Astrocyte of the spinal cord (primary cell): ENCODE measurements around the gene RAP1GAP2.

Experiments used
- DNase-seq: peaks from one replicate; pipeline ENCODE4 v3.0.0; 2011; ENCODE audit warnings: low read depth, low spot score
- H3K4me3 ChIP-seq: 2 replicates; pipeline ENCODE4 v1.5.1; 2011; ENCODE audit warnings: low read depth, mild to moderate bottlenecking, low read length, moderate library complexity
- in situ Hi-C: cut with HindIII; loops from 2 replicates; pipeline ENCODE4 v1.10.0; 2017; ENCODE audit warnings: low sequenced_read_pairs
- TF ChIP-seq, protein P1 (sequence below): IDR thresholded peaks from 2 replicates; pipeline ENCODE4 v1.5.1; 2012; ENCODE audit warnings: low read depth, mild to moderate bottlenecking, low read length, inconsistent platforms

RAP1GAP2 gene

DNA sequence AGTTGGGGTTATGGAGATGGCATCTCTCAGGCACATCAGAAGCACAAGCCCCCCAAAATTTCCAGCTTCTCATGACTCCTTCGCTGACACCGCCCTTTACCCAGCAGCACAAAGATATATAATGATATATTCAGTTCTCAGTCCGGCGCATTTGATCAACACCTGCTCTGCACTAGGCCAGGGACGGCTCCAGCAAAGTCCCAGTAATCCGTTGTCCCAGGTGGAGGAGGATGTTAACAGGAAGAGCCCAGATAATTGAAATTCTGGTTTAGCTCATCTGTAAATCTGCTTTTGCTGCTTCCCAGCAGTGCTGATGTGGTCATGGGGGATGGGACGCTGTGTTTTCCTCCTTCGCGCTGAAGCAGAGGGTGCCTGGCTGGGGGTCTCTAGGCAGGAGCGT lies 135.6 kb downstream of the RAP1GAP2 start:
- DNase-seq: no peak
- no peak overlapping the region for H3K4me3 ChIP-seq
- TF ChIP-seq, protein P1, sequence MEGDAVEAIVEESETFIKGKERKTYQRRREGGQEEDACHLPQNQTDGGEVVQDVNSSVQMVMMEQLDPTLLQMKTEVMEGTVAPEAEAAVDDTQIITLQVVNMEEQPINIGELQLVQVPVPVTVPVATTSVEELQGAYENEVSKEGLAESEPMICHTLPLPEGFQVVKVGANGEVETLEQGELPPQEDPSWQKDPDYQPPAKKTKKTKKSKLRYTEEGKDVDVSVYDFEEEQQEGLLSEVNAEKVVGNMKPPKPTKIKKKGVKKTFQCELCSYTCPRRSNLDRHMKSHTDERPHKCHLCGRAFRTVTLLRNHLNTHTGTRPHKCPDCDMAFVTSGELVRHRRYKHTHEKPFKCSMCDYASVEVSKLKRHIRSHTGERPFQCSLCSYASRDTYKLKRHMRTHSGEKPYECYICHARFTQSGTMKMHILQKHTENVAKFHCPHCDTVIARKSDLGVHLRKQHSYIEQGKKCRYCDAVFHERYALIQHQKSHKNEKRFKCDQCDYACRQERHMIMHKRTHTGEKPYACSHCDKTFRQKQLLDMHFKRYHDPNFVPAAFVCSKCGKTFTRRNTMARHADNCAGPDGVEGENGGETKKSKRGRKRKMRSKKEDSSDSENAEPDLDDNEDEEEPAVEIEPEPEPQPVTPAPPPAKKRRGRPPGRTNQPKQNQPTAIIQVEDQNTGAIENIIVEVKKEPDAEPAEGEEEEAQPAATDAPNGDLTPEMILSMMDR: no peak
- in situ Hi-C loops: no loop called here

DNA sequence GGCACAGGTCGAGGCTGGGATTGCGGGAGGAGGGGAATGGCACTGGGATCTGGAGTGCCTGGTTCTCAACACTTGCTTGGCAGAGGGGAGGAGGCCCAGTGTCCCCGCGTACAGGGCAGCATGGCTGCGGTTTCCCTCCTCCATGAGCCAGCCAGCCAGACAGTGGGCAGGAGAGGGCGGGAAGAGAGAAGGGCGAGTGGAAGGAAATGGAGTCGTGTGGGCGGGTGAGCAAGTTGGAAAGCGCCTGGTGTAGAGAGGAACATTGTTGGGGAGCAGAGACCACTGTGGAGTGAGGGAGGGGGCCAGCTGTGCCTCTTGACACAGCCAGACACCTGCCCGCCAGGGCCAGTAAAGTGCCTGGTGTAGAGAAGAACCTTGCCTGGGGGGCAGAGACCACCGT lies 136.7 kb downstream of the RAP1GAP2 start:
- no peak overlapping the region for H3K4me3 ChIP-seq
- in situ Hi-C loops: no loop called here
- TF ChIP-seq, protein P1: no peak
- DNase-seq: no peak

DNA sequence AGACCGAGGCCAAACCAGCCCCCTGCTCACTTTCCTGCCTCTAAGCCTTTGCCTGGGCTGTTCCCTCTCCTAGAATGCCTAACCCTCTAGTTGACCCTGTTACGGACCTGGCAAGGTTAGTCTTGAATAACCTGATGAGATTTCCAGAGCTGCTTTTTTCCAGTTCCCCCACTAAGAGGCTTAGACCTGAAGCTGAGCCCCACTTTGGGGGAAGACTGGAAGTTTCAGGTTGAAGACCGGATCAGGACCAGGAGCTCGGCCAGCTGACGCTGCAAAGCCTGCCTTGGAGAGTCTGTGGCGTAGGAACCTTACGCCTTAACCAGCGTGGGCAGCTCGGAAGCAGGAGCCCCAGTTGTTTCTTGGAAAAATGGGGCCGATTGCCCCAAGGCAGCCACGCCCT lies 137.4 kb downstream of the RAP1GAP2 start:
- in situ Hi-C loops: no loop called here
- TF ChIP-seq, protein P1: no peak
- no peak for DNase-seq

DNA sequence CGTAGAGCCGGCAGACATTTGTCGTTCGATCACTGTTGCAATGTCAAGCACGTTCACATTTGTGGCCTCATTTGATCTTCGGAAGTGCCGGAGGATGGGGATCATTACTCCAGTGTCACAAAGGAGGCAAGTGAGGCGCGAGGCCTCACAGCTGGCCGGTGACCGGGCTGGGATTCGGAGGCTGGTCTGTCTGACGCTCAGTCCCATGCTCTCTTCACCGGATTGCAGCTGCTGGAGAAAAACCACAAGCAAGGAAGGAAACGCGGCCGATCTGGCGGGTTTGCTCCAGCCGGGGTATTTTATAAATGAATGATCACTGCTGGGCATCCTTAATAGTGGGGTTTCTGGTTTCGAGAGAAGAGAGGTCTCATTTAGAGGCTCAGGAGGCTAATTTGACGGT lies 139.4 kb downstream of the RAP1GAP2 start:
- in situ Hi-C loops: no loop called here
- H3K4me3 ChIP-seq: no peak overlapping the region
- TF ChIP-seq, protein P1: no peak
- DNase-seq: no peak

More for the DNA sequence above, 137.4 kb downstream of the RAP1GAP2 start:
- H3K4me3 ChIP-seq: no peak overlapping the region

DNA sequence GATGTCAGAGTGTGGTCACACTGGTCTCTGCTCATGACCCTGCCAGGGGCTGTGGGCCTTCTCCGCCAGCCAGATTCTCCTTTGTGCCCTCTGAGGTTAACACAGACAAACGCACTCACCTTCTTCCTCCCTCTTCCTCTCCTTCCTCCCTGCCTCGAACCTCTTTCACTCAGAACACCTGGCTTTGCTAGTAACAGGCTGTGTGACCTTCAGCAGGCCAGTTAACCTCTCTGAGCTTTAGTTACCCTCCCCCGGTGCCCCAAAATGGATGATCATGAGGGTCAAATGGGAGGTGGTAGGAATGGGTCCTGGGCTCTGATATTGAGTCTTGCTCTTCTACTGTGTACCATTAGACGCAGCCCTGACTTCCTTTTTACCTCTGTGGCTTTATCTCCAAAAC lies 140.1 kb downstream of the RAP1GAP2 start:
- in situ Hi-C loops: no loop called here
- TF ChIP-seq, protein P1: no peak
- H3K4me3 ChIP-seq: no peak overlapping the region
- no peak for DNase-seq

DNA sequence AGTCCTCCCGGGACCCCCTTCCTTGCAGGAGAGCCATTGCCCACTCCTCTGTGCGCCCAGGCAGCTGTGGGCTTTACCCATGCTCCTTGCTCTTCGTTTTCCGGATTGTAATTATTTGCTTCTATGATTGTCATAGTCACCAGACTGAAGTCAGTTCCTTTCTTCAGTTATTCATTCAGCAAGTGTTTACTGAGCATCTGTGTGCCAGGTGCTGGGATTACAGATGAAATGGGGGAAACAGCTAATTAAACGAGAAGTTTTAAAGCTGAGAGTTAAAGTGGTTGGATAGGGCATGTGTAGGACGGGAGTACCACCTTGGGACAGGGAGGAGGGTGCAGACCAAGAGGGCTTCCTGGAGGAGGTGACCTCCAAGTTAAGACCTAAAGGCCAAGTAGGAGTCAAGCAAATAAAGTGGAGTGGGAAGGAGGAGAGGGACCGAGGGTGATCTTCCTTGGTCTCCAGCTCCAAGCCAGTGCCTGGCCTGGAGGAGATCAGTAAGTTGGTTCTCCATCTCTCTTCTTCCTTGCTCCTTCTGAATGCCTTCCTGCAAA lies 140.6 kb downstream of the RAP1GAP2 start:
- no peak for DNase-seq
- H3K4me3 ChIP-seq: no peak overlapping the region
- TF ChIP-seq, protein P1: no peak
- in situ Hi-C loops: no loop called here

DNA sequence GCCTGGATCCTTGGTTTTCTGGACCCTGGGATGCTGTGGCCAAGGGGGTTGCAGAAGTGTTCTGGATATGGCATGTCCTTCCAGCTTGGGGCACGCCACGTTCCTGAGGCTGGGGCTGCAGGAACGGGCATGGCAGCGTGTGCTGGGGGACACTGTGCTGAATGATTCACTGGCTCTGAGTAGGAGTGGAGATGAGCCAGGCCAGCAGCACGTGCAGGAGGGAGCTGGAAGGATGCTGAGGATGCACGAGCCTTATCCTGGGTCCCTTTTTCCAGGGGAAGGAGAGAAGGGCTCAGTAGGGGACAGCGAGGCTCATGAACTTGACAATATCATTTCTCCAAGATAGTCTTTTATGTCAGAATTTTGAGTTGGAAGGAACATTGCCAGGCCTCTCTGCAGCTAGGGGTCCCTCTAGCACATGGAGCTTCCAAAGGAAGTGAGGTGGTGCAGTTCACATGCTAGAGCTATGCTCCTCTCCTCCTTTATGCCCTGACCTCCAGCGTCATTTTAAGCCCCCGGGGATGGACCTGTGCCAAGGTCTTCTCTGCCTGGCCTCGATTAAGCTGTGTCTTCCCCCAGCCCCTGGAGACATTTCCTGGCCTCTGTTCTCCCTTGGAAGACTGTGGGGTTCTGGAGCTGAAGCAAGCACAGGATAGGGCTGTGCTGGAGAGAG lies 141.2 kb downstream of the RAP1GAP2 start:
- no peak for DNase-seq
- TF ChIP-seq, protein P1: peak; percentile 37

More for the DNA sequence above, 141.2 kb downstream of the RAP1GAP2 start:
- no peak overlapping the region for H3K4me3 ChIP-seq
- in situ Hi-C loops: no loop called here
